GM21786 (cell line): Measurements from ENCODE around the gene PDE4D.

Experiments used
- ATAC-seq: cut with Tn5 transposase; IDR thresholded peaks from one replicate; pipeline ENCODE4 v1.9.1; 2021; ENCODE audit not compliant: unreplicated experiment

PDE4D gene

DNA sequence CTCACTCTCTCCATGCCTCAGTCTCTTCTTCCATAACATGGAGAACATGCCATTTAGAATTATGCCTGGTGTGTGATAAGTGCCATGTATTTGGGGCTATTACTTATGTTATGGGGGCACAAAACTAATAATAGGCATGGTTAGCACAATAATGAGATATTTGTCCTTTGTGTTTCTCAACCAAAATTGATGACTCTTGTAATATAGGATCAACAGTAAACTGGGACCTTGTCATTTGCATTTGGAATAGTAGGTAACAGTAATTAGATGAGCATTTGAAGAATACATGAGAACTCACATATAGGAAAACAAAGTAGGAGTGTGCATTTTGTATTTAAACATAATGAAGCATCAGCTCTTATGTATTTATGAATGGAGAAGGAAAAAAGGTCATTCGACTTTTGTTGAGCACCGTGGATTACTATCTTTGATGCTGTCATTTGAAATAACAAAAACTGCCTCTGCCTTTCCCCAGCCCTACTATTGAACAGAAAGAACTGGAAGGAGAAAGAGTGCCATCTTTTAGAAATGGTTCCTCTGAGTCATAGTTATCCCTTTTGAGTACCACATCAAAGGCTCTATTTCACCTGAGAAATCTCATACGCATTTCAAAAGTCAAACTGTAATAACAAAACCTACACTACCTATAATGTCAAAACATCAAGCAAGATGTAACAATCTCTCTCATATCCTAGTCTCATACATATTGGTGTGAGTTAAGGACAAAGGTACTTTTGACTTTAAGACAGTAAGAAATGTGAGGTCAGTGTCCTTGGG is 655.2 kb downstream of the PDE4D start:
- ATAC-seq = peak; percentile 42

DNA sequence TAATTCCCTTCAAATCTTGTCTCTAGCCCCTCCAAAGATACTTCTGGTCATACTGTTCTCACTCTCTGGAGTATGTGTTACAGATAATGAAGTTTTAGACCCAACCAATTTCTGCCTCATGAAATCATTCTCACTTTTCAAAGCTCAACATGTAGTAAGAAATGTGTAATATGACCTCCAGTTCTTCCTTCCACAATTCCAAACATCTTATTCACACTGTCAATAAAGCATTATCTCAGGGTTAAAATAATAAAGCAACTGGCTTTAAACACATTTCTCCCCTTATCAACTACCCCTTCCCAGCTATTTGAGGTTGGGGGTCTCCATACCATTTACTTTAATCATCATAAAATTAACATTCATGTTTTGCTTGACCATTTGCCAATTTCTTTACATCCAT is 656.5 kb downstream of the PDE4D start:
- ATAC-seq = no peak

DNA sequence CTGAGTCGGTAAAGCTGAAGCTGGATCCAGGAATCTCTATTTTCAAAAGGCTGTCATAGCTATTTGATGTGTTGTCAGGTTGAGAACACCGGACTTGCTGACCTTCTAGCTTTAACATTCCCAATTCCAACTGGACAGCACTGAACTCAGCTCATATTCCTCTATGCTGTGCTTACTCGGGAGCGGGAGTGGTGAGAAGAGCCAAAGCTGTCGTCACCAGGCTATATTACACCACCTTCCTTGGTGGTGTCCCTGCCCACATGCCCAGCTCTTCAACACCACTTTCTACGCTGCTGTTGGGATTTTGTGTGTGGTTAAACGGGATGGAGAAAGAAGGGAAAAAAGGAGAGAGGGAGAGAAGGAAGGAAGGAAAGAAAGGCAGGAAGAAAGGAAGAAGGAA is 657.1 kb downstream of the PDE4D start:
- no peak for ATAC-seq

DNA sequence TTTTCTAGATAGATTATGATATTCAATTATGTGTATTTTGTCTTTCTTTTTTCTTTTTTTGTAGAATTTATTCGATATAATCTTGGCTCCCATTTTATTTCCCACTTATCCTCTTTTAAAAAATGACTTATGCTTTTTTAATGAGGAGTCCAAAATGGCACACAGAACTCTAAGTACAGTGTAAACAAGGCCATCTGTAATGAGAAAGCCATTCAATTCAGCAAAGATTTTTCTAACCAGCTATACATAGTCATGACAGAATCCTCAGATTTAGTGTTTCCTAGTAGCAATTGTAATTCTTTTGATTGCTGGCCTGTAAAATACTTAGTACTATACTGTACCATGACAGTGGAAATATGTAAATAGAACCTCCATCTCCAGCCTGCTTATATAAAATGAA is 659.3 kb downstream of the PDE4D start:
- no peak for ATAC-seq

DNA sequence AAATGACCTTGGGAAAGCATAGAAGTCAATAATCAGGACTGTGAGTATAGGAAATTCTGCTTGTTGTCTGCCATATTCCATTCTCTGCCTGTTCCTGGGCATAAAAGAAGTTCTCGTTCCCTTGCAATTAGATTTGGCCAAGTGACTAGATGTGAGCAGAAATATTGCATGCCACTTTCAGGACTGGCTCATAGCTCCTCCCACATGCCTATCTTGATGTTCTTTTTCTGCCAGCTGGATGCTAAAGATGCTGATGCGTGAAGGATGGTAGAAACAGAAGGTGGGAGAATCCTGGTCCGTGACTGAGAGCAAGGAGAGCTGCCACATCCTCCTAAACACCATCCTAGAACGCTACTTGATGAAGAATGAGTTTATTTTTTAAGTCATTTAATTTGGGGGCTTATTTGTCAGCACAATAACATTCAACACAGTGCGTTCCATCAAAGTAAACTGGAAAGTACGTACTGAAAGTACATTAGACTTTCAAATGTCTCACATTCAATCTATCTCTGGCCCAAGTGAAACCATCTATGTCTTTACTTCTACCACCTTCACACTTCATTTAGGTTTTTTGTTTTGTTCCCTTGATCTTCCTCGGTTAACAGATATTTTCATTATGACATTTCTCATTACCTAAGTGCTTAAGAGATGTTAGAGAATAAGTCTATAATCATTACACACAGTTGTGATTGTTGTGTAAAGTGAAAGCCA is 662.1 kb downstream of the PDE4D start:
- ATAC-seq = no peak

DNA sequence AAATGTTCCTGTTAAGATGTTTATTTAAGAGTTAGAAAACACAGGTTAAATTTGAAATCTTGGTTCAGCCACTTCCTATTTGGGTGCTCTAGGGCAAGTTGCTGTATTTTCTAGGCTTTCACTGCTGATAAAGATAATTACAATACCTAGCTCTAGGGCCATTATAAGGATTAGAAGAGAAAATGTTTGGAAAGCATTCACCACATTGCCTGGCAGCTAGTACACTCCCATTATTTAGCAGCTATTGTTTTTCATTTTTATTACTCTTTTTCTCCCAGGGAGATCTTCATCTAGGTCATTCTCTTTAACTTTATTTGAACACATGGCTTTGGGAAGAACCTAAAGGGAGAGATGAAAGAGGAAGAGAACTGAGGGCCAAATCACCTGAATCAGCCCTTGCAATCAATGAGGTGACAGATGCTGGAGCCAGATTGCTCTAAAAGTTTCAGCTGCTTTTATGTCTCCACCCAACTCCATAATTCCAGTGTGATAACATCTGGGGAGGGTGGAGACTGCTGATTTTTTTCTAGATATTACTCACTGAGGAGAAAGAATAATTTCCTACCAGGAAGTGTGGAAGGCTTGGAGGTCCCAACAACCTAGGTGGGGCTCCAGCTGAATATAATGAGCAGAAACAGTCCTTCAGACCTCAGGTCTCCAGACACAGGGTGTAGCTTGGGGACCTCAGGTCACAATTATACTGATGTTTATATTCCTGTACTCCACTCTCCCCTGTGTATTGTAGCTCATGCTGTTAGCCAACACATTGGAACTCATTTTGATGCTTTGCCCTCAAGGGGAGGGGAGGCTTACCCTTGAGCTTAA is 670.6 kb downstream of the PDE4D start:
- ATAC-seq = no peak

DNA sequence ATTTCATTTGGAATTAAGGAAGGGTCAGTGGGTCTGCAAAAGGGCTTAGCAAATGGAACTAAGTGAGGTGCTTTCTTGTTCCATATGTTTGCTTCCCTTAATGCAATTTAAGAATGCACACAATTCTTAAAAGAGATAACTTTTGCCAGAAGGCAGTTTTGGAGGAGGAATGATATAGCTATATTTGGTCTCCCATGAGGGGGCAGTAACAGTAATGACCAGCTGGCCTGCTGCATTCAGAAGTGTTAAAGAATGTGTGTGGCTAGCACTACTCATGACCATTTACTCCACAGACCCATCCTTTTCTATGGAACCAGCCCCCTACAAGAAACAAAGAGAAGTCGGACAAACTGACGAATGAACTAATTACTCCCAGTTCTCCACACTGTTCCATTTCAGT is 671.8 kb downstream of the PDE4D start:
- ATAC-seq = no peak

DNA sequence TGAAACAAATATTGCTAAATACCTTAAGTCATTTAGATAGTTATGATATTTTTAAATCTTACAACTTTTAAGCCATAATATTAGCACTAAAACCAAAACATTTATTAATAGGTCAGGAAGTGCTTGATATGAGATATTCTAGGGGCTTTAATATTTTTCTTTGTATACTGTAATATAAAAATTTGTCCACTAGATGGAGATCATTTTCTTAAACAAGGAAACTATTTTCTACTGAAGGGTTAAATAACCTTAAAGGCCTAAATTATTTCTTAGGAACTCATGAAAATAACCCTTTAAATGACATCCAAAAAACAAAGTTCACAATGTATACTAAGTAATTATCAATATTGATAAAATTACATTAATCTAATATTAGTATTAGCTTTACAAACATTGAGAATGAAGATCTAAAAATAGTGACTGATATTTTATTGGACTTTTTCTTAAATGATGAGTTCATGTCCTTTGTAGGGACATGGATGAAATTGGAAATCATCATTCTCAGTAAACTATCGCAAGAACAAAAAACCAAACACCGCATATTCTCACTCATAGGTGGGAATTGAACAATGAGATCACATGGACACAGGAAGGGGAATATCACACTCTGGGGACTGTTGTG is 675.0 kb downstream of the PDE4D start:
- ATAC-seq = no peak

DNA sequence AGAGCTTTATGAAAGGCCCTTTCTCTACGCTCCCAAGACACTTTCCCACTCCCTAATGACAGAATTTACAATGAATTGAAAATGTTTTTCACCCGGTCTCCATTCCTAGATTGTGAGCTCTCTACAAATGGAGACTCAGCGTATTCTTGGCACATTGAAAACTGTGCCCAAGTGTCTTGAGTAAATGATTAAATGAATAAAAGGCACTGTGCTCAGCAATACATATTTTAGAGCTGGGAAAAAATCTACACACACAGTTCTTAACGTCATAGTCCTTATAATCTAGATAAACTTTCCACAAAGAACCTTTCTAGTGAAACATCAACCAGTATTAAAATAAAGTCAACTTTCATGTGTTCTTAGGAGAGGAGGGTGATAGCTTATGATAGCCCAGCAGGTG is 676.7 kb downstream of the PDE4D start:
- no peak for ATAC-seq

DNA sequence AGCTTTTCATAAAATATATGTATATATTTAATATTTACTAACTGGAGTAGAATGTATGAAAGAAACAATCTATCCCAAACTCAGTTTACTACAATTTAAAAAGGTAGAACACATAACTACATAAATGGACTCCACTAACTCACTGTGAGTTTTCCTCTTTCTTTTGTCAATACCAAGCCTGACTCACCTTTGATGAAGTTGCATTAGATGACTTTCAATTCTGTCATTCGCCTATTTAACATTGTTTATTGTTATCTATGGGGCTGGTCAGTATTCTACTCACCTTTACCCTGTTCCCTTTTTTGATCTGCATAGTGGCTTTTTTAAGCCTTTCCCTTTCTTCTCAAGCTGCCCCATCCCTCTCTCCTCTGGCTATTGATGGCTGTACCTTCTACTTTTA is 680.9 kb downstream of the PDE4D start:
- ATAC-seq = no peak

DNA sequence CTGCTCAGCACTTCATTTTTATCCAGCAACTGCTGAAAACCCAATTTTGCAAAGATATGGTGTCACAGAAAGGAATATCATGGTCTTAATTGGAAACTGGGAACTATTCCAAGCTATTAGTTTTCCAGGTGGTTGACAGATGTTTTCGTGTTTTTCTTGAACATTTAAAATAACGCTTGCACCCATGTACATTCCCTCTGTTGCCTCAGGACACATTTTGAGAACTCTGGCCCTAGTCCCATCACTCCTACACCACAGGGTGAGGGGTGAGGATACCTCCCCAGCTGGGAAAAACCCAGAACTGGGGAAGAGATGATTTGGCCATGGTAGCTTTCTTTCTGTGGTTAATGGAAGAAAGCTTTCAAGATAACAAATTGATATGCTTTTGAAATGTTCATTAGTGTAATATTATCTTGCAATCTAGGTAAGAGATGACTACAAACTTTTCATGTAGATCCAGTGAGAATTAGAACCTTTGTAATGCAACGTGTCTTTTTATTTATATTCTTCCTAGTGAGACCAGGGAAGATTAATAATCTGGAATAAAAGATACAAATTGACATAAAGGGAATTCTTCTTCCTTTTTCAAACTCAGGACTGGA is 683.7 kb downstream of the PDE4D start:
- no peak for ATAC-seq

DNA sequence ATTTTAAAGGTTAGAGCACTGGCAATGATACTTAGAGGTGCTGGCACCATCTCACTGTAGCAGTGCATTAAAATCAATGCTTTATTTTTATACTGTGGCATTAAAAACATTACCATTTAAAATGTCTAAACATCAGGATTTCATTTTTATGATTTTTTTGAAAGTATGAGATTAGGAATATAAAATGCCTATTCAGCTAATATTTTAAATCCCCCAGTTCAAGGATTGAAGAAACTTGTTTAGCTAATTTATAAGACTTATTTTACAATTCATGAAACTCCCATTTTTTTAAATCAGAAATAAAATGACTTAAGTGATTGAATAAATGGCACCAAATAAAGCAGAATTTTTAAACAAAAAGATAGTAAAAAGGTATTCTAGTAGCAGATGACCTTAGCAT is 685.1 kb downstream of the PDE4D start:
- no peak for ATAC-seq

DNA sequence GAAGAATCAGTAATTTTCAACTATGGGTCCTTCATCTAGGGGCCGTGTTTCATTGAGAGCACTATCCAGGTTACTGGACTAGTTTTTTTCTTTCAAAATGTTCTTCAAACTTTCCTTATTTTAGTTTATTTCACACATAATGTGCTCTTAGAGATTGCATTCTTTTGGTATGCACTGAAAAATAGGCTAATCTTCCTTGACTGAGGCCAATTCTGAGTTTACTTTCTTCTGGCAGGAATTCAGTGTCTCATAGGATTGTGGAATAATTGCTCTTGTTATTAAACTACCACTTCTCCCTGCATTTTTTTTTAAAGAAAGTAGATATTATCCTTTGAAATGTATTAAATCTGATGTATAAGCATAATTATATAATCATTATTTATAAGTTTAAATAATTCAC is 686.1 kb downstream of the PDE4D start:
- ATAC-seq = no peak

DNA sequence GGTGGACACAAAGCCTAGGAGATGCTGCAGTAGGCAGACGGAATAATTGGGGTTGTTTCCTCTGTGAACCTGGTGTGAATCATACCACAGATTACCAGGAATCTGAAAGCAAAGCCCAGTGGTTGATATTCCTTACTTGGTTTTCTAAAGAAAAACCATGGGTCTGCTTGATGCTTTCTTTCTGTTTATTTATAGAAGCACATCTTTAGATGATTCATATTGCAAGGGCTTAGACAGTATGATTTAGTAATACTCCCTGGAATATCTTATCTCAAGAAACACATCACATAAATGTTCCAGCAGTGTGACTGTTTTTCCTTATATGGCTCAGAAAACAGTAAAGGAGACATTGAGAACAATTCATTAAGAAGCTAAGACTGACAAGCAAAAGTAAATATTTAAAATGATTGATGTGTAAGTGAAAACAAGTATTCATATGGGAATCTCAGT is 687.4 kb downstream of the PDE4D start:
- no peak for ATAC-seq

DNA sequence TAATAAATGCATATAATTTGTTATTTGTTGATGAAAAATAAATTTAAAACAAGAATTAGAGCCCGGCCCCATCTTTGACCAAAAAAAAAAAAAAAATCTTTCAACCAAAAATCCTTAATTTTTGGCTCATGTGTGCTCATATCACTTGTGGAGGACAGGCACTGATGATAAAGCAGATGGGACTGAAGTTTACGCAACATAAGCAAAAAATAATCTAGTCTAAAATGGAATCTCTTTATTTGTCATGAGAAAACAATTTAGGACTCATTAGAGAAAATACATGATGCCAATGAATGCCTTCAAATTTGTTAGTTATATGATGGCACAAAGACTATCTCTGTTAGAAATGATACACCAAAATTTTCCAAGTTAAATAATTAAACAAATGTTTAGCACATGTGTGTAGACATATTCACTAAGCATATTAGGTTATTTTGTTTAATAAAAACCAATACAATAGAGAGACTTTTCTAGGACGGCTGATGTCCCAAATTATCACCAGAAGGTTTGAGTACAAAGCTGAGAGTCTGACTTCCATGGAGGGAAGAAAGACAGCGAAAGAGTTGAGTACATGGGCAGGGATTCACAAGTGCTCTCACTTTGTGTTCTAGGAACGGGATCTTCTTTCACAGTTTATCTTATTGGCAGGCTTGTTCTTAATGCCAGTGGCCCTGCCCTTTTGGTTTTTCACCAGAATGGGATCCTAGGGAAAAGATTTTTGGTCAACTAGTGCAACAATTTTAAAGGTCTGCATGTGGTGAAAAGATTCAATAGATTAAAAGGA is 689.2 kb downstream of the PDE4D start:
- ATAC-seq = no peak

DNA sequence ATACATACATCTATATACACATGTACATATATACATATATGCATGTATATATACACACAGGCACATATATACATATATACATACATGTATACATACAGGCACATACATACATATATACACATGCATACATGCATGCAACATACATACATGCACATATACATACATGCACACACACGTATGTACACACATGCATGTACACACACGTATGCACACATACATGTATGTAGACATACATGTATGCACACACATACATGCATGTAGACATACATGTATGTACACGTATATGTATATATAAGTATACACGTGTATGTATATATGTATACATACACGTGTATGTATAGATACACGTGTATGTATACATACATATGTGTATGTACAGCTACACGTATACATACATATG is 693.7 kb downstream of the PDE4D start:
- ATAC-seq = no peak

DNA sequence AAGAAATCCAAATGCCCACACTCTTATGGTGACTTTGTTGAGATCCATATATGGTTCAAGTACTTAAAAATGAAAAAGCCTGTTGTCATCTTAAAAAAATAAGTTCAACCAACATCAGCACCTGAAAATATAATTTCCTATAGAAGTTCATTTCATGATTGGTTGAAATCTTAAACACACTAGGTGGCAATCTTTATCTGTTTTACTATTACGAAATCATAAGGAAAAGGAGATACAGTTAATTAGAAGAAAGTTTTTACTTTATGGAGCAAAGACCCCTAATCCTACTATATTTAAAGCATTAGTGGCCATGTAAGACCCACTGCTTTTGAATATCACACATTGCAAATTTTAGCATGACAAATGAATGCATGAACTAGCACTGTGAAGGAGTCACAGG is 694.7 kb downstream of the PDE4D start:
- no peak for ATAC-seq

DNA sequence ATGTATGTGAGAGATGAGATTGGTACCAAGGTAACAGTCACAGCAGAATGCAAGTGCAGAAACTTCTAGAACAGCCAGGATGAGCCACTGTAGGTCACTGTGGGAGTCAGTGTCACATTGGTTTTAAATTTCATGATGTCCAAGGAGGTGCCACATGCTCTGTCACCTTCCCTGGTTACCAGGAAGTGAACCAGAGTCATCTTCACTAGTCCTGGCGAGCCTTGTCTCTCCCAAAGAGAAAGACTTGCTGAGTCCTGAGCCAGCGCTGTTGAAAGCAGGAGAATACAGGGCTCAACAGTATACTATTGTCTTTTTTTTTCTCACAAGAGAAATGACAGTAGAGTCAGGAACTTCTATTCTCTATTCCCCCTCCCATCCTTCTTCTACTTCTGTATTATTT is 695.2 kb downstream of the PDE4D start:
- ATAC-seq = no peak

DNA sequence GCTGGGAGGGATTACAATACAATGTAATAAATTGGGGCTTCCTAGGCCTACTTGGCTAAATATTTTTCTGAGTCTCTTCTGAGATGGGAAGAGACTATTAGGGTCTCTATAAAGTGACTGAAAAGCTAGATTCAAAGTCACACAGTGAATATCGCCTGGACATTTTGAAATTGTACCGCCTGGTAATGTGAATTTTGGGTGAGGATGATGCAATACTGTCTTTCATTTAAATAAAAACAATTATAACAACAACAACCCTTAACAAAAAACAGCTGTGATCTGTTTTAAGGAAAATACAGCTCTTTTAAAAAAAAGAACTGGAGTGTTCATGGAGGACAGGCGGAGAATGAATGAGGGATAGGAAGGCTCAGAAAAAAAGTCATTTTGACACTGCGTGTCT is 695.6 kb downstream of the PDE4D start:
- ATAC-seq = no peak

DNA sequence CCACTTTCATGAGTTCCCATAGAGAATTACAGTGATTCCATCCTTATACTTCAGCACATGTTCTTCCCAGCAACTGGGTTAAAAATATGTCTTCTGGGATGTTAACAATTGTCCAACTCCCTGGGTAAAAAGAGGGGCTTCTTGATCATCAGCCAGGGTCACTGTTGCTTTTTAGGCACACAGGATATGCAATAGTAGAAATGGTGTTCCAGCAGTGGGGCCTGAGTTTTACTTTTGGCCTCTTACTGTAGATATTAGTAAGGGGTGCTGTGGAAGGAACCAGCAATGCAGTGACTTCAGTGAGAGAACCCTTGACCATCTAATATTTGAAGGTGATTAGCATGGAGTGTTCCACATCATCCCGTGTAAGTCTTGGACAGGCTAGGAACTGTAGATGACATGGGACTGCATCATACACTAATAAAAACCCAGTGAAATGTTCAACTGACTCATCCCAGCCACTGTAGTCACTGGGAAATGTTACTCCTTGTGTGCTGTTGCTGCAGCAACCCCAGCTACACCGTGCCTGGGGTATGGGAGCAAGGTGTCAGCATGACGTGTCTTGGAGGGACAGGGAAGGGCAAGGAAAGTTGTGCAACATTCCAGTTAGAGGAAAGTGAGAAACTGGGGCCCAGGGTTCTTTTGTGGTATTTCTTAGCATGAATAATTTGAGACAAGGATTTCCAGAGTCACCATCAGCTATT is 699.8 kb downstream of the PDE4D start:
- no peak for ATAC-seq
